ENCODE results near the gene DNAJC30. TPM values are rescaled to one million over a fixed set of nuclear protein-coding genes. Genes with fewer than 3 reads are reported as not detected.
"Not testable (repeated sequence)": the region's sequence is repeated elsewhere in the genome, so short reads cannot be mapped to it uniquely, and the experiment has no call there.

DNAJC30 gene
- total and polyA plus RNA-seq, 4 donors: 2.1 to 8.7 (median 4.8) TPM

DNA sequence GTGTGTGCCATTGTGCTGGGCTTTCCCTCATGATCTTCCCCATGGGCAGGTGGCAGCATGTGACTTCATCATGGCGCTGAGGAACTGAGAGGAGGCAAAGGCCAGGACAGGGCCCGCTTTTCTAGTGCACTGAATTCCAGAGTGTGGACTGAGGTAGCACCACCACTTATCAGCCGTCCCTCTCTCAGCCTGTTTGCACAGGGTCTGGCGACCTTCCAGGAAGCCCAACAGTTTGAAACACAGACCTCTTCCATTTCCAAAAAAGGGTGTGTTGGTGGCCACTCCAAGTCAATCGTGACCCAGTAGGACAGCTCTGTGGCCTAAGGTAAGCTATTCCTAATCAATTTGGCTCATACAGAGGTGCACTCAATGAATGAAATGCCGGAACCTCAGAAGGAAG, 4.4 kb downstream of the DNAJC30 start (continued):
- TF ChIP-seq, protein P1, sequence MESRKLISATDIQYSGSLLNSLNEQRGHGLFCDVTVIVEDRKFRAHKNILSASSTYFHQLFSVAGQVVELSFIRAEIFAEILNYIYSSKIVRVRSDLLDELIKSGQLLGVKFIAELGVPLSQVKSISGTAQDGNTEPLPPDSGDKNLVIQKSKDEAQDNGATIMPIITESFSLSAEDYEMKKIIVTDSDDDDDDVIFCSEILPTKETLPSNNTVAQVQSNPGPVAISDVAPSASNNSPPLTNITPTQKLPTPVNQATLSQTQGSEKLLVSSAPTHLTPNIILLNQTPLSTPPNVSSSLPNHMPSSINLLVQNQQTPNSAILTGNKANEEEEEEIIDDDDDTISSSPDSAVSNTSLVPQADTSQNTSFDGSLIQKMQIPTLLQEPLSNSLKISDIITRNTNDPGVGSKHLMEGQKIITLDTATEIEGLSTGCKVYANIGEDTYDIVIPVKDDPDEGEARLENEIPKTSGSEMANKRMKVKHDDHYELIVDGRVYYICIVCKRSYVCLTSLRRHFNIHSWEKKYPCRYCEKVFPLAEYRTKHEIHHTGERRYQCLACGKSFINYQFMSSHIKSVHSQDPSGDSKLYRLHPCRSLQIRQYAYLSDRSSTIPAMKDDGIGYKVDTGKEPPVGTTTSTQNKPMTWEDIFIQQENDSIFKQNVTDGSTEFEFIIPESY (IDR thresholded peaks at IDR 0.05): no peak
- TF ChIP-seq EGR1 (IDR thresholded peaks at IDR 0.05; ENCODE audit: low read depth in 2 of 2): no peak

DNA sequence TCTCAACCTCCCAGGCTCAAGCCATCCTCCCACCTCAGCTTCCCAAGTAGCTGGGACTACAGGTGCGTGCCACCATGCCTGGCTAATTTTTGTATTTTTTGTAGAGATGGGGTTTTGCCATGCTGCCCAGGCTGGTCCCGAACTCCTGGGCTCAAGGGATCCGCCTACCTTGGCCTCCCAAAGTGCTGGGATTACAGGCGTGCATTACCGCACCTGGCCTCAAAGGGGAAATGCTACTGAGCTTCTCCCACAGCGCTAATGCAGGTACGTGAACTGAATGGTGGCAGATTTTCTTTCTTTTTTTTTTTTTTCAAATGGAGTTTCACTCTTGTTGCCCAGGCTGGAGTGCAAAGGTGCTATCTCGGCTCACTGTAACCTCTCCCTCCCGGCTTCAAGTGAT, 7.2 kb downstream of the DNAJC30 start:
- not testable (repeated sequence) for H3K9ac ChIP-seq (ENCODE audit: low read depth in 1 of 2, low read length in 2 of 2); H3K27me3 ChIP-seq (ENCODE audit: control insufficient read depth in 4 of 4, insufficient read depth in 4 of 4, low read length in 3 of 4); H3K36me3 ChIP-seq (ENCODE audit: control insufficient read depth in 4 of 4, insufficient read depth in 3 of 4, low read depth in 1 of 4, low read length in 3 of 4); DNase-seq (ENCODE audit: low spot score); H3K27ac ChIP-seq (ENCODE audit: low read depth in 1 of 2, low read length in 2 of 2); H3K4me3 ChIP-seq (ENCODE audit: low read depth in 1 of 3, low read length in 3 of 3); H3K9me3 ChIP-seq (ENCODE audit: control insufficient read depth in 4 of 4, low read length in 3 of 4)
- H3K4me1 ChIP-seq (ENCODE audit: control insufficient read depth in 4 of 4, insufficient read depth in 4 of 4, low read length in 3 of 4): peaks cover 0 to 18% (median 14%) of the 10 kb centered on the region in 4 donors
- 80% methylated on average over 9 of the region's 9 CpGs for WGBS

DNA sequence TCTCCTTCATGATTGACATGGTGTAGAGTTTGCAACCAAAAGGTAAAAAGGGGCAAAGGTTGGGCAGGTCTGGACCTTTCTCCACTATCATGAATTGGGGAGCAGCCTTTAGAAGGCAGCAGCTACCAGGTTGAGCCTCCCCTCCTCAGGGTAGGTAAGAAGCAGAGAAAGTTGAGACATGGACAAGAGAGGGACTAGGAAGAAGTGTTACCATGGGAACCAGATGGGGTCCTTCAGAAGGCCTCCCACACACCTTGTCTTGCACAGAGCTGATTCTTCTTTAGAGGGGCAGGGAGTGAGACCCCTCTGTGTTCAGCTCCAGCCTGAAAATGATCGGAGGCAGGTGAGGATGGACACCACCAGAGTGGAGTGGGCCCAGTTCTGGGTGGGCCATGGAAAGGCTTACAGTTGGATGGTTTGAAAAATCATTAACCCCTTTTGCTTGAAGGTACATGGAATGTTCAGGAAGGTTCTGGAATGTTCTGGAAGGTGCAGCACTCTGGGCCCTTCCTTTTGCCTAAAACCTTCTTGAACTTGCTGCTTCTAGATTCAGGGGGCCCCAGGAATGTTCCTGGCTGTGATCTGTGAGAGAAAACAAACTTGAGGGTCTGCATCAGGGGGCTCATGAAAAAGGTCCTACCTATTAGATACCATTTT, 8.7 kb downstream of the DNAJC30 start:
- DNase-seq (ENCODE audit: low spot score): no peak
- WGBS: 95% methylated on average over 1 of the region's 1 CpG

DNA sequence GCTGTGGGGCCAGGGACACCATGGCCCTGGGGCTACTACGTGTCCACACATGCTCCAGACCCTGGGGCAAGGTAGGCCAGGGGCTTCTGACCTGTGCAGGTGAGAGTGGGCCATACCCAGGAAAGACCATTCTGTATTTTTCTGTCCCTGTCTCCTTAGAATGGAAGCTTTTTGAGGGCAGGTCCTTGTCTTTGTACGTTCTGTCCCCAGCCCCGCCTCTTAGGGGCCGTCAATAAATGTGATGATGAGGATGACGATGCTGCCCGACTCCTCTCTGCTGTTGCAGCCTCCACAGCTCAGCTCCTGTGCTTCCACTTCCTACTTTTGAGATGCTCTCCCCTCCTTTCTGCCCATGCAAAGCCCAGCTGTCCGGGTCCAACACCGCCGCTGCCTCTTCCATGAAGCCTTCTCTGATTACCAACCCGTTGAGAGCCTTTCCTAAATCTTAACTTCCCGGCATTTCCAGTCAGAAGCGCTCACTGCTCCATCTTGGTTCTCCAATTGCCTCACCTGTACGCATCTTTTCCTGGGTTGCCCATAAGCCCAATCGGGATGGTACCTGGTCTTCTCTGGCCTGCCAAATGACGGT, 11.3 kb downstream of the DNAJC30 start:
- WGBS: 96% methylated on average over 15 of the region's 15 CpGs
- no peak for DNase-seq (ENCODE audit: low spot score)

More for the DNA sequence above, 8.7 kb downstream of the DNAJC30 start:
- Histone ChIP-seq H3K4me1 (ENCODE audit: control insufficient read depth in 4 of 4, insufficient read depth in 4 of 4, low read length in 3 of 4) (peaks cover 0 to 8% (median 5%) of the 10 kb centered on the region in 4 donors), H3K9ac (ENCODE audit: low read depth in 1 of 2, low read length in 2 of 2) (no peak overlapping the region), H3K27me3 (ENCODE audit: control insufficient read depth in 4 of 4, insufficient read depth in 4 of 4, low read length in 3 of 4) (no peaks in the 10 kb centered on the region), H3K9me3 (ENCODE audit: control insufficient read depth in 4 of 4, low read length in 3 of 4) (no peaks in the 10 kb centered on the region), H3K4me3 (ENCODE audit: low read depth in 1 of 3, low read length in 3 of 3) (no peak overlapping the region), H3K27ac (ENCODE audit: low read depth in 1 of 2, low read length in 2 of 2) (no peak overlapping the region), H3K36me3 (ENCODE audit: control insufficient read depth in 4 of 4, insufficient read depth in 3 of 4, low read depth in 1 of 4, low read length in 3 of 4) (peaks cover 0 to 6% (median 1%) of the 10 kb centered on the region in 4 donors)
- no peak for TF ChIP-seq NR2F2 (IDR thresholded peaks at IDR 0.05)
- TF ChIP-seq, protein P1 (IDR thresholded peaks at IDR 0.05): no peak
- TF ChIP-seq MAX (IDR thresholded peaks at IDR 0.05): no peak
- TF ChIP-seq, protein P2, sequence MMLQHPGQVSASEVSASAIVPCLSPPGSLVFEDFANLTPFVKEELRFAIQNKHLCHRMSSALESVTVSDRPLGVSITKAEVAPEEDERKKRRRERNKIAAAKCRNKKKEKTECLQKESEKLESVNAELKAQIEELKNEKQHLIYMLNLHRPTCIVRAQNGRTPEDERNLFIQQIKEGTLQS (IDR thresholded peaks at IDR 0.05): no peak
- TF ChIP-seq HNF4G (IDR thresholded peaks at IDR 0.05): no peak
- no peak for TF ChIP-seq TAF1 (conservative IDR thresholded peaks at IDR 0.05)

More for the DNA sequence above, 11.3 kb downstream of the DNAJC30 start:
- H3K4me3 ChIP-seq (ENCODE audit: low read depth in 1 of 3, low read length in 3 of 3): no peak overlapping the region
- no peak overlapping the region for H3K27ac ChIP-seq (ENCODE audit: low read depth in 1 of 2, low read length in 2 of 2)
- peaks cover 7 to 11% (median 10%) of the 10 kb centered on the region in 4 donors for H3K4me1 ChIP-seq (ENCODE audit: control insufficient read depth in 4 of 4, insufficient read depth in 4 of 4, low read length in 3 of 4)
- H3K36me3 ChIP-seq (ENCODE audit: control insufficient read depth in 4 of 4, insufficient read depth in 3 of 4, low read depth in 1 of 4, low read length in 3 of 4): no peaks in the 10 kb centered on the region
- no peak overlapping the region for H3K9ac ChIP-seq (ENCODE audit: low read depth in 1 of 2, low read length in 2 of 2)
- H3K9me3 ChIP-seq (ENCODE audit: control insufficient read depth in 4 of 4, low read length in 3 of 4): no peaks in the 10 kb centered on the region
- no peak for TF ChIP-seq RXRA (IDR thresholded peaks at IDR 0.05)
- TF ChIP-seq CTCF (IDR thresholded peaks at IDR 0.05; ENCODE audit: low read depth, low read length, missing input control): no peak
- no peak for TF ChIP-seq NR2F2 (IDR thresholded peaks at IDR 0.05)
- TF ChIP-seq MAX (IDR thresholded peaks at IDR 0.05): no peak
- no peak for TF ChIP-seq RAD21 (IDR thresholded peaks at IDR 0.05)
- no peak for TF ChIP-seq FOXA2 (IDR thresholded peaks at IDR 0.05)
- TF ChIP-seq TAF1 (conservative IDR thresholded peaks at IDR 0.05): no peak
- TF ChIP-seq, protein P1 (IDR thresholded peaks at IDR 0.05): no peak
- no peak for TF ChIP-seq HNF4A (conservative IDR thresholded peaks at IDR 0.05)
- no peaks in the 10 kb centered on the region for H3K27me3 ChIP-seq (ENCODE audit: control insufficient read depth in 4 of 4, insufficient read depth in 4 of 4, low read length in 3 of 4)

Measured in liver (tissue), 9 donors.